Breast epithelium (tissue), 4 donors: ENCODE data around the gene LRRC4C. TPM values are rescaled to one million over a fixed set of nuclear protein-coding genes. Genes with fewer than 3 reads are reported as not detected.

Experiments used
- DNase-seq, 2 donors: peaks; one replicate each; pipeline ENCODE4 v3.0.0-alpha.2; 2019; ENCODE audit warnings: low spot score in 2 of 2
- H3K27ac ChIP-seq, 2 donors: fragments of 200-600 bp; sonication (generic) in 1 of 2; one replicate each; pipeline ENCODE4 v1.5.1; 2016 to 2019; ENCODE audit warnings: mild to moderate bottlenecking in 1 of 2
- H3K27me3 ChIP-seq, 2 donors: fragments of 200-600 bp; sonication (generic) in 1 of 2; one replicate each; pipeline versions ENCODE4 v1.5.1 to v1.6.0; 2017 to 2019; ENCODE audit warnings: control low read depth in 1 of 2, mild to moderate bottlenecking in 1 of 2
- H3K36me3 ChIP-seq: fragments of 200-600 bp; one replicate; pipeline ENCODE4 v1.5.1; 2019
- H3K4me1 ChIP-seq, 2 donors: fragments of 200-600 bp; sonication (generic); one replicate each; pipeline ENCODE4 v1.5.1; 2016 to 2019; ENCODE audit warnings: control low read depth in 1 of 2
- H3K4me3 ChIP-seq, 3 donors: fragments of 200-600 bp; sonication (generic); 1 replicate in 2 of 3; 2 replicates in 1 of 3; pipeline ENCODE4 v1.5.1; 2016 to 2019; ENCODE audit warnings: mild to moderate bottlenecking in 3 of 3, moderate library complexity in 2 of 3
- H3K9me3 ChIP-seq, 2 donors: fragments of 200-600 bp; sonication (generic) in 1 of 2; one replicate each; pipeline ENCODE4 v1.5.1; 2016 to 2019; ENCODE audit warnings: control low read depth in 1 of 2
- CTCF ChIP-seq, 3 donors: fragments of 450-650 bp; IDR thresholded peaks; one replicate each; pipeline ENCODE4 v1.5.1; 2016 to 2017; ENCODE audit warnings: antibody characterized with exemption in 3 of 3, mild to moderate bottlenecking in 3 of 3, moderate library complexity in 3 of 3
- POLR2A ChIP-seq: fragments of 450-650 bp; IDR thresholded peaks from one replicate; pipeline ENCODE4 v1.6.1; 2016; ENCODE audit warnings: antibody characterized with exemption, mild to moderate bottlenecking, moderate library complexity
- POLR2AphosphoS5 ChIP-seq, 3 donors: sonication (generic); formaldehyde crosslinking; IDR thresholded peaks; one replicate each; pipeline ENCODE4 v1.6.1; 2017; ENCODE audit warnings: antibody characterized with exemption in 3 of 3
- intact Hi-C: fragments of 100-400 bp; cut with DNase I; formaldehyde crosslinking; loops from one replicate; pipeline ENCODE4 v1.15.1; 2023; ENCODE audit warnings: low total_unique reads
- total RNA-seq, 3 donors: library from RNA; depleted of rRNA; stranded (reverse); fragments of >200 nt; gene quantifications; one replicate each; pipeline ENCODE4 v1.1.0, GENCODE V29; 2016

LRRC4C gene
- total RNA-seq, 3 donors from 2014 or later, result 2.9 to 15.4 (median 6.6) TPM

GRCh38 chr11:40160418-40160817 lies 1299.0 kb downstream of the LRRC4C start:
- H3K4me1 ChIP-seq, result no peaks in the 10 kb centered on the region
- no peak for DNase-seq
- H3K27ac ChIP-seq, result no peak overlapping the region
- intact Hi-C loops, result no loop called here
- no peaks in the 10 kb centered on the region for H3K36me3 ChIP-seq
- no peak for TF ChIP-seq POLR2A
- no peak for TF ChIP-seq CTCF (IDR thresholded peaks at IDR 0.05)
- TF ChIP-seq POLR2AphosphoS5 (IDR thresholded peaks at IDR 0.05), result no peak
- H3K9me3 ChIP-seq, result peaks cover 0 to 3% of the 10 kb centered on the region in 2 donors
- no peaks in the 10 kb centered on the region for H3K27me3 ChIP-seq
- no peak overlapping the region for H3K4me3 ChIP-seq

GRCh38 chr11:40149721-40150120 lies 1309.7 kb downstream of the LRRC4C start:
- H3K27ac ChIP-seq, result peak overlapping the region in 1 of 2 donors; percentile 12
- no peaks in the 10 kb centered on the region for H3K36me3 ChIP-seq
- H3K4me1 ChIP-seq, result no peaks in the 10 kb centered on the region
- no peak for DNase-seq
- peaks cover 0 to 6% of the 10 kb centered on the region in 2 donors for H3K9me3 ChIP-seq
- no peak overlapping the region for H3K4me3 ChIP-seq
- intact Hi-C loops, result no loop called here
- H3K27me3 ChIP-seq, result no peaks in the 10 kb centered on the region
- TF ChIP-seq POLR2AphosphoS5 (IDR thresholded peaks at IDR 0.05) (no peak), CTCF (IDR thresholded peaks at IDR 0.05) (no peak), POLR2A (no peak)

GRCh38 chr11:40140560-40140959 lies 1318.9 kb downstream of the LRRC4C start:
- Histone ChIP-seq H3K4me3 (no peak overlapping the region), H3K4me1 (no peaks in the 10 kb centered on the region), H3K27ac (no peak overlapping the region), H3K27me3 (no peaks in the 10 kb centered on the region), H3K36me3 (no peaks in the 10 kb centered on the region), H3K9me3 (no peaks in the 10 kb centered on the region)
- TF ChIP-seq CTCF (IDR thresholded peaks at IDR 0.05) (no peak), POLR2A (no peak), POLR2AphosphoS5 (IDR thresholded peaks at IDR 0.05) (no peak)
- intact Hi-C loops, result no loop called here
- DNase-seq, result no peak

- intact Hi-C loops, result no loop called here
- TF ChIP-seq POLR2AphosphoS5 (IDR thresholded peaks at IDR 0.05), result no peak
- no peak for TF ChIP-seq CTCF (IDR thresholded peaks at IDR 0.05)
- TF ChIP-seq POLR2A, result no peak
Measured at GRCh38 chr11:40139536-40139935, 1319.9 kb downstream of the LRRC4C start.

GRCh38 chr11:40139066-40139465 lies 1320.4 kb downstream of the LRRC4C start:
- no peaks in the 10 kb centered on the region for H3K27me3 ChIP-seq
- TF ChIP-seq CTCF (IDR thresholded peaks at IDR 0.05) (no peak), POLR2A (no peak), POLR2AphosphoS5 (IDR thresholded peaks at IDR 0.05) (no peak)
- intact Hi-C loops, result no loop called here

More at GRCh38 chr11:40139536-40139935, 1319.9 kb downstream of the LRRC4C start:
- Histone ChIP-seq H3K9me3 (no peaks in the 10 kb centered on the region), H3K27ac (no peak overlapping the region), H3K4me3 (no peak overlapping the region), H3K36me3 (no peaks in the 10 kb centered on the region), H3K27me3 (no peaks in the 10 kb centered on the region), H3K4me1 (no peaks in the 10 kb centered on the region)
- DNase-seq, result no peak

More at GRCh38 chr11:40139066-40139465, 1320.4 kb downstream of the LRRC4C start:
- Histone ChIP-seq H3K27ac (no peak overlapping the region), H3K9me3 (no peaks in the 10 kb centered on the region), H3K4me1 (no peaks in the 10 kb centered on the region), H3K36me3 (no peaks in the 10 kb centered on the region), H3K4me3 (no peak overlapping the region)
- no peak for DNase-seq
